ENCODE data around the gene PRELID3B.
"Not testable (repeated sequence)": the region's sequence is repeated elsewhere in the genome, so short reads cannot be mapped to it uniquely, and the experiment has no call there.

Gene PRELID3B

DNA sequence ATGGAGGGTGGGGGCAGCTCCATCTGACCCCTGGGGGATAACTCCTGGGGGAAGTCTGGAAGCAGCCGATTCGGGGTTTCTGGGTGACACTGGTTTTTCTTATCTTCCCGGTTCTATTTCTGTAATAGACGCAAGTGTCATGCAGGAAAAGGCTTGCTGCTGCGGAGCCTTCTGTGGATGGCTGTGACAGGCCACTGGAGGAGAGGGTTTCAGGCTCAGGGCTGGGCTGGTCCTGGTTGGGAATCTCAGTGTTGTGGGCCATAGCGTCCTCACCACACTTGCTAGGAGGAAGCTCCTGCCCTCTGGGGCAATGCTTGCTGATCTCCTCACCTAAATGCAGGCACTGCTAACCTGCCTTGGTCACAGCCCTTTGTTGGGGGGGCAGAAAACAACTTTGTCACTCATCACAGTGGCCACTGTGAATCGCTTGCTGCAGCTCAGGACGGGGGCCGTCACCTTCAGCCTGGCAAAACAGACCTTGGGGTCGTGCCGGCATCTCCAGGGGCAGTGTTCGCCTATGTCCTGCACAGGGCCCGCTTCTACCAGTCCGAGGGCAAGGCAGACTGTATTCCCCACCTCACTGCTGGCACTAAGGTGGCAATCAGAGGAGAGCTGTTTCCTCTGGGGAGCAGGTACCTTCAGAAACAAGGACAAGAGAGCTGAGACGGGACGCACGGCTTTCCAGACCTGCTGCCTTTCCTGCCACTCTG is 27.8 kb downstream of the PRELID3B start:
- Histone ChIP-seq H3K79me2 (ENCODE audit: control insufficient read depth, insufficient read depth, low read length) (no peaks in the 10 kb centered on the region), H3K18ac (ENCODE audit: low read length) (no peak overlapping the region), H2BK120ac (ENCODE audit: low read depth, low read length) (no peak overlapping the region), H2BK15ac (replicated peaks; ENCODE audit: low read depth) (no peak overlapping the region), H3K4me2 (ENCODE audit: low read length) (no peak overlapping the region), H3K23ac (ENCODE audit: low read length) (no peak overlapping the region), H4K8ac (ENCODE audit: low read depth, low read length) (no peak overlapping the region), H3K36me3 (ENCODE audit: control insufficient read depth, insufficient read depth, low read length) (no peaks in the 10 kb centered on the region), H3K4me3 (ENCODE audit: low read length) (no peak overlapping the region), H3K79me1 (ENCODE audit: low read length) (no peaks in the 10 kb centered on the region), H3K27me3 (ENCODE audit: insufficient read depth, low read length, poor library complexity) (no peaks in the 10 kb centered on the region), H3K27ac (ENCODE audit: low read depth, low read length) (no peak overlapping the region), H2BK5ac (ENCODE audit: low read length) (no peak overlapping the region), H3K56ac (ENCODE audit: low read length) (no peak overlapping the region), H4K5ac (ENCODE audit: low read length) (no peak overlapping the region), H2AK5ac (ENCODE audit: low read length) (no peak overlapping the region), H3K9ac (ENCODE audit: low read length) (no peak overlapping the region), H3K4ac (ENCODE audit: low read depth, low read length) (no peak overlapping the region), H3K4me1 (ENCODE audit: control insufficient read depth, low read depth, low read length) (peaks cover 3% of the 10 kb centered on the region)
- no peak for DNase-seq
- WGBS (ENCODE audit: extremely low coverage, insufficient coverage, low lambda C conversion rate) = no CpG with 5 or more reads among the region's 17 CpGs

DNA sequence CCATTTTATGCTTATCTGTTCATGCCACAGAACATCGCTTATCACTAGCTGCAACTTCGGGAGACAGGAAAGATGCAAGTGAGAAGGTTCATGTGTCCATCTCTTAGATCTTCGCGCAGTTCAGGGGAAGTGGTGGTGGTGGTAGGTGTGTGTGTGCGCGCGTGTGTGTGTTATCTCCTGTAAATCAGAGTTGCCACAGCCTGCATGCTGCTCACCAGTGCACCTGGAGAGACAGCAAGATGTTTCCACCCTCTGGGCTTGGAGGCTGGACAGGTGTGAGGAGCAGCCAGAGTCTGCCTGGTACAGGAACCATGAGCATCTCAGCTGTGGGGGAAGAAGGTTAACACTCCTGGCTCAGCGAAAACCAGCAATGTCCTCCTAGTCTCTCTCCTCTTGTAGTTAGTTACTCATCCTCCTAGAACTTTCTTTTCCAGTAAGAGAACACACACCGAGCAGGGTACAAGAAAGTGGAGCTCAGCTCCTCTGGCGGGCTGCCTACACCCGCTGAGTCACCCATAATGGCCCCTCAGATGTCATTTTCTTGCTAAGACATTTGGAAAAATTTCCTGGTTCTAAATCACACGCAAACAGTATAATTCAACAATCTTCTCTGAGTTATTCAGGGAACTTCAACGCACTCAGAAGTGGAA is 28.5 kb downstream of the PRELID3B start:
- Histone ChIP-seq H4K8ac (ENCODE audit: low read depth, low read length) (no peak overlapping the region), H3K4me3 (ENCODE audit: low read length) (no peak overlapping the region), H2BK5ac (ENCODE audit: low read length) (no peak overlapping the region), H3K27me3 (ENCODE audit: insufficient read depth, low read length, poor library complexity) (no peaks in the 10 kb centered on the region), H3K56ac (ENCODE audit: low read length) (no peak overlapping the region), H3K4me2 (ENCODE audit: low read length) (no peak overlapping the region), H2AK5ac (ENCODE audit: low read length) (no peak overlapping the region), H3K9ac (ENCODE audit: low read length) (no peak overlapping the region), H2BK15ac (replicated peaks; ENCODE audit: low read depth) (no peak overlapping the region), H2BK120ac (ENCODE audit: low read depth, low read length) (no peak overlapping the region), H3K79me2 (ENCODE audit: control insufficient read depth, insufficient read depth, low read length) (no peaks in the 10 kb centered on the region), H3K4ac (ENCODE audit: low read depth, low read length) (no peak overlapping the region), H4K5ac (ENCODE audit: low read length) (no peak overlapping the region), H3K18ac (ENCODE audit: low read length) (no peak overlapping the region), H3K36me3 (ENCODE audit: control insufficient read depth, insufficient read depth, low read length) (no peaks in the 10 kb centered on the region), H3K79me1 (ENCODE audit: low read length) (no peaks in the 10 kb centered on the region), H3K27ac (ENCODE audit: low read depth, low read length) (no peak overlapping the region), H3K23ac (ENCODE audit: low read length) (no peak overlapping the region), H3K4me1 (ENCODE audit: control insufficient read depth, low read depth, low read length) (peaks cover 3% of the 10 kb centered on the region)
- no peak for DNase-seq
- no CpG with 5 or more reads among the region's 13 CpGs for WGBS (ENCODE audit: extremely low coverage, insufficient coverage, low lambda C conversion rate)

DNA sequence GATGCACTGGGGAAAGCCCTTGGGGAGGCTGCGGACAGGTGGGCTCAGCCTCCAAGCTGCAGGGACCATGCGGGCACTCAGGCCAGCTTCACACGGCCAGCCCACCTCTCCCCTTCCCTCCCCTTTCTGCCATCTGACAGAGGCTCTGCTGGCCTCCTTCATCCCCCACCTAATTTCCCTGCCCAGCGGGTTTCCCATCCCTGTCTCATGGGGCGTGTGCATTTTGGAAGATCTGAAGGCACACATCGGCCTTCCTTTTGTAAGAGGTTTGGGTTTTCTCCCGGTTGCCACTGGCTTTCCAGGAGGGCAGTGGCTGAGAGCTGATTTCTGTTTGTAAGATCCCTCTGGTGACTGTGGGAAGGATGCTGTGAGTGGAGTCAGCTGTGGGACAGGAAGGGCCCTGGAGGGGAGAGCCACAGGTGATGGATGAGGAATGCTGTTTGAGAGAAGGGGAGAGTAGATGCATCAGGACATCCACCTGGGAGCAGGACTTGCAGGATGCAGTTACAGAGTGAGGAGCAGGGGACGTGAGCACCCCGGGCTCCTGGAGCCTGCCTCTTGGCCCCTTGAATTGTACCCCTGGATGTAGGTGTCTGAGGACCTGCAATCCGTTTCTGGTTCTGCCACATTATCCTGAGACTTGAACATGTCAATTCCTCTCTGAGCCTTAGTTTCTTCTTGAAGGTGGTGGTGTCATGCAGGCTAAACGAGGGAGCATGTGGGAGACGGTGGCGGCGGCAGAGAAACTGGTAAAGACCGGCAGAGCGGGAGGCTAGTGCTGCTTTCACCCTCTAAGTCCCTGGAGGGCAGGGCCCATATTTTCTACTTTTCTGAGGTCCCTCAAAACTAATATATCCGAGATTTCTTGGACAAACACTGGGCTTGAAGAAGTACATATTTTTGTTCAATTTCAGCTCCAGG is 29.3 kb downstream of the PRELID3B start:
- Histone ChIP-seq H3K27ac (ENCODE audit: low read depth, low read length) (no peak overlapping the region), H3K4me3 (ENCODE audit: low read length) (no peak overlapping the region), H2BK120ac (ENCODE audit: low read depth, low read length) (no peak overlapping the region), H4K5ac (ENCODE audit: low read length) (no peak overlapping the region), H3K9ac (ENCODE audit: low read length) (no peak overlapping the region), H3K36me3 (ENCODE audit: control insufficient read depth, insufficient read depth, low read length) (no peaks in the 10 kb centered on the region), H3K4me2 (ENCODE audit: low read length) (no peak overlapping the region), H3K4ac (ENCODE audit: low read depth, low read length) (no peak overlapping the region), H4K8ac (ENCODE audit: low read depth, low read length) (no peak overlapping the region), H3K79me1 (ENCODE audit: low read length) (no peaks in the 10 kb centered on the region), H3K27me3 (ENCODE audit: insufficient read depth, low read length, poor library complexity) (no peaks in the 10 kb centered on the region), H3K79me2 (ENCODE audit: control insufficient read depth, insufficient read depth, low read length) (no peaks in the 10 kb centered on the region), H3K23ac (ENCODE audit: low read length) (no peak overlapping the region), H2BK5ac (ENCODE audit: low read length) (no peak overlapping the region), H2BK15ac (replicated peaks; ENCODE audit: low read depth) (no peak overlapping the region), H2AK5ac (ENCODE audit: low read length) (no peak overlapping the region), H3K4me1 (ENCODE audit: control insufficient read depth, low read depth, low read length) (peaks cover 3% of the 10 kb centered on the region), H3K18ac (ENCODE audit: low read length) (no peak overlapping the region), H3K56ac (ENCODE audit: low read length) (no peak overlapping the region)
- no peak for DNase-seq
- no CpG with 5 or more reads among the region's 17 CpGs for WGBS (ENCODE audit: extremely low coverage, insufficient coverage, low lambda C conversion rate)

DNA sequence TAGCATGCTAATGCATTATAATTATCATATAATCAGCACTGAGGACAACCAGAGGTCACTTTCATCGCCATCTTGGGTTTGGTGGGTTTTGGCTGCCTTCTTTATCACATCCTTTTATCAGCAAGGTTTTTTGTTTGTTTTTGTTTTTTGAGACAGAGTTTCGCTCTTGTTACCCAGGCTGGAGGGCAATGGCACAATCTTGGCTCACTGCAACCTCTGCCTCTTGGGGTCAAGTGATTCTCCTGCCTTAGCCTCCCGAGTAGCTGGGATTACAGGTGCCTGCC is 30.8 kb downstream of the PRELID3B start:
- DNase-seq; H3K27ac ChIP-seq (ENCODE audit: low read depth, low read length); H3K4me1 ChIP-seq (ENCODE audit: control insufficient read depth, low read depth, low read length); H3K23ac ChIP-seq (ENCODE audit: low read length); H3K56ac ChIP-seq (ENCODE audit: low read length); H3K18ac ChIP-seq (ENCODE audit: low read length); H3K79me2 ChIP-seq (ENCODE audit: control insufficient read depth, insufficient read depth, low read length); H3K27me3 ChIP-seq (ENCODE audit: insufficient read depth, low read length, poor library complexity); H4K8ac ChIP-seq (ENCODE audit: low read depth, low read length); H3K4me3 ChIP-seq (ENCODE audit: low read length); H2AK5ac ChIP-seq (ENCODE audit: low read length); H3K4ac ChIP-seq (ENCODE audit: low read depth, low read length); H4K5ac ChIP-seq (ENCODE audit: low read length); H2BK120ac ChIP-seq (ENCODE audit: low read depth, low read length); H3K79me1 ChIP-seq (ENCODE audit: low read length); H3K36me3 ChIP-seq (ENCODE audit: control insufficient read depth, insufficient read depth, low read length); H2BK5ac ChIP-seq (ENCODE audit: low read length); H2BK15ac ChIP-seq (replicated peaks; ENCODE audit: low read depth); H3K4me2 ChIP-seq (ENCODE audit: low read length); H3K9ac ChIP-seq (ENCODE audit: low read length): not testable (repeated sequence)
- no CpG with 5 or more reads among the region's 3 CpGs for WGBS (ENCODE audit: extremely low coverage, insufficient coverage, low lambda C conversion rate)

DNA sequence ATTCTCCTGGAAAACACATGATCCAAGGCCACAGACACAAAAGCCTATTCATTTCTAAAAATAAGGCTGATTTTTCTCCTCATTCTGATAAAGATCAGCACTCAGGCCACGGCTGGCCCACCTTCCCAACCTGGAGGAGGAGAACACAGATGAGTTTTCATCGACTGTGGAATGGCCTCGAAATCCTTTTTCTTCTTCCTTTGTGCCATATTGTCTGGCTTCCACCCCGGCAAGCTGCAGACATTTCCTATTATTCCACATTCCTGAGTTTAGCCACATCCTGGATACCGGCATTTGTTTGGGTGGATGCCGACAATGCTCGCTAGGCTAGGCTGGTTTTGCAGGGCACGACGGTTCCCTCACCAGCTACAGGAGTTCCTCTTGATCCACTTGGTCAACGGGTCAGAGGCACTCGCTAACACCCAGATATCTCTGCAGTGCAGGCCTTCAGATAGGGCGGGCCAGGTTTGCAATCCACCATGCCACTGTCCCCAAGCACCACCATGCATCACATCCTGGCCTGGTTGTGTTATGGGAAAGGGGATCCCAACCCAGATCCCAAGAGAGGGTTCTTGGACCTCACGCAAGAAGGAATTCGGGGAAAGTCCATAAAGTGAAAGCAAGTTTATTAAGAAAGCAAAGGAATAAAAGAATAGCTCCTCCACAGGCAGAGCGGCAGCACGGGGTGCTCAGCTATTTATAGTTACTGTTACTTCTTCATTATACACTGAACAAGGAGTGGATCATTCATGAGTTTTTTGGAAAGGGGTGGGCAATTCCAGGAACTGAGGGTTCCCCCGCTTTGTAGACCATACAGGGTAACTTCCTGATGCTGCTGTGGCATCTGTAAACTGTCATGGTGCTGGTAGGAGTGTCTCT is 31.4 kb downstream of the PRELID3B start:
- H4K5ac ChIP-seq (ENCODE audit: low read length) = no peak overlapping the region
- peaks cover 2% of the 10 kb centered on the region for H3K79me1 ChIP-seq (ENCODE audit: low read length)
- H2BK5ac ChIP-seq (ENCODE audit: low read length) = no peak overlapping the region
- H3K4me1 ChIP-seq (ENCODE audit: control insufficient read depth, low read depth, low read length) = peaks cover 3% of the 10 kb centered on the region
- H3K4me2 ChIP-seq (ENCODE audit: low read length) = no peak overlapping the region
- H3K4me3 ChIP-seq (ENCODE audit: low read length) = no peak overlapping the region
- no peak overlapping the region for H3K23ac ChIP-seq (ENCODE audit: low read length)
- H3K79me2 ChIP-seq (ENCODE audit: control insufficient read depth, insufficient read depth, low read length) = no peaks in the 10 kb centered on the region
- H3K27me3 ChIP-seq (ENCODE audit: insufficient read depth, low read length, poor library complexity) = no peaks in the 10 kb centered on the region
- no CpG with 5 or more reads among the region's 17 CpGs for WGBS (ENCODE audit: extremely low coverage, insufficient coverage, low lambda C conversion rate)
- no peak overlapping the region for H2BK120ac ChIP-seq (ENCODE audit: low read depth, low read length)
- no peak overlapping the region for H2BK15ac ChIP-seq (replicated peaks; ENCODE audit: low read depth)
- H3K56ac ChIP-seq (ENCODE audit: low read length) = no peak overlapping the region
- H3K4ac ChIP-seq (ENCODE audit: low read depth, low read length) = no peak overlapping the region
- H3K36me3 ChIP-seq (ENCODE audit: control insufficient read depth, insufficient read depth, low read length) = no peaks in the 10 kb centered on the region
- H2AK5ac ChIP-seq (ENCODE audit: low read length) = no peak overlapping the region
- H3K27ac ChIP-seq (ENCODE audit: low read depth, low read length) = no peak overlapping the region
- no peak overlapping the region for H3K18ac ChIP-seq (ENCODE audit: low read length)
- peak; percentile 83 for DNase-seq
- H3K9ac ChIP-seq (ENCODE audit: low read length) = no peak overlapping the region
- no peak overlapping the region for H4K8ac ChIP-seq (ENCODE audit: low read depth, low read length)

Measured in mesendoderm (in vitro differentiated cells).